Inflammatory macrophage treated with lipopolysaccharide for 1 hour (primary cell): ENCODE results near the gene SPTB.

Experiments used
- DNase-seq, 2 donors: peaks; one replicate each; pipeline ENCODE4 v3.0.0-alpha.2; 2020 to 2022

SPTB gene

DNA sequence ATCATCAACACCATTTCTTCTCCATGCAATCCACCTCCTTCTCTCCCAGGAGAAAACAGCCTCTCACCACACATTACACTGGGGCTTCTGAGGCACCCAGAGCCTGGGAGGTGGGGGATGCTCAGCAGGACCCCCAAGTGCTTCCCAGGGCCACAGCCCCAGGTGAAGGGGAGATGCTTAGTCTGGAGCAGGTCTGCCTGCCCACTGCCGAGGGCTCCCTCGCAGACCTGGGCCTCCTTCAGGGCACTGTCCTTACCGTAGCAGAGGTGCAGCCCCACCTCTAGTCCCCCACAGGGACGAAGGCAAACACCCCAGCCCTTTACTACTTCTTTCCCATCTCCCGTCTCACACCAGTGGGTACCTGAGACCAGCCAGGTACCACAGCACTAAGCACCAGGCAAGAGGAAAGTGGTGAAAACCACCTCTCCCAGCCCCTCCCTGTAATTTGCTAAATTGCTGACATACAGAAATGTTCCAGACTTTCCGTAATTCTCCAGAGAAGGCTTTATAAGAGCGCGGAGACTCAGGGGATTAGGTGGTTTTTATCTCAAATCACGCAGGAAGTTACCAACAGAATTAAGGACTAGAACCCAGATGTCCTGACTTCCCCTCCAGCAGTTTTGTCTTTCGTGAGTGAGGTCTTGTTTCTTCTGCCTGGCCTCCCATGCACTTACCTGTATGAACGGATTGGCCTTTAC, 116.5 kb downstream of the SPTB start:
- no peak for DNase-seq

DNA sequence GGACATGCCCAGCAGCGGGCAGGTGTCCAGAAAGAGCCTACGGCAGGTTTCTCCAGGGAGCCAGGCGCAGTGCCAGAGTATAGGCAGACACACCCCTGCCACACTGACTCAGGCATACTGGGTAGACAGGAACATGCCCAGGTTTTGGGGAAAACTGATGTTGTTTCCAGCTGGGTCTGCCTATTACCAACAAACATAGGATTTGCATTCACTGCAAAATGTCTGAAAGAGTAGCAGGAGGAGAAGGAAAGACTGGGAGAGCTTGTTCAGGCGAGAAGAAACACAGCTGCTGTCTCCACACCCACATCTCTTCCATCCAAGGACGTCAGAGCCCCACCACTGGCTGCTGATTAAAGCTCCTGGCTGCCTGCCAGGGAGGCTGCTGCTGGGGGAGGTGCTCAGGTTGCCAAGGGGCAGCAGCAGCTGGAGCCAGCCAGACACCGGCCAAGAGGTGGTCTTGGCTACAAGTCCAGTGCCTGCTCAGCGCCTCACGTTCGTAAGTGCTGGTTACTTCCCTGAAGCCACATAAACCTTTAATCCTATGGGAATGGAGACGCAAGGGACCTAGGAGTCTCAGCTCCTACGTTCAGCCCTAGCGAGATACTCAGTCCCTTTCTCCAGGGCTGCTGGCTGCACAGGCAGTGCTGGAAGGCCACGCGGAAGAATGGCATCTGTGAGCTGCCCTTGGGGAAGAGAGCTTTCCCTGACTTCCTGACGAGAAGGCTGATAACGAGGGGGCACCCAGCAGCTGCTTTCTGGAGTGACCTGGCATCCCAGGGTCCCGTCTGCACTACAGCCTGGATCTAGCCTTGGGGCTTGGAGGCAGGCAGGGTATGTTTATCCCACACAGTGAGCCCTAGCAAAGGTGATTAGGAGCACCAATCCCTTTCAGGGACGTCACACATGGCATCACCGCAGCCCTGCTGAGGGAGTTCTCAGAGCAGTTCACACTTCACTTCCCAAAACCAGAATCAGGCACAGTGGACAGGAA, 117.4 kb downstream of the SPTB start:
- peak in 1 of 2 donors; percentile 5 for DNase-seq

DNA sequence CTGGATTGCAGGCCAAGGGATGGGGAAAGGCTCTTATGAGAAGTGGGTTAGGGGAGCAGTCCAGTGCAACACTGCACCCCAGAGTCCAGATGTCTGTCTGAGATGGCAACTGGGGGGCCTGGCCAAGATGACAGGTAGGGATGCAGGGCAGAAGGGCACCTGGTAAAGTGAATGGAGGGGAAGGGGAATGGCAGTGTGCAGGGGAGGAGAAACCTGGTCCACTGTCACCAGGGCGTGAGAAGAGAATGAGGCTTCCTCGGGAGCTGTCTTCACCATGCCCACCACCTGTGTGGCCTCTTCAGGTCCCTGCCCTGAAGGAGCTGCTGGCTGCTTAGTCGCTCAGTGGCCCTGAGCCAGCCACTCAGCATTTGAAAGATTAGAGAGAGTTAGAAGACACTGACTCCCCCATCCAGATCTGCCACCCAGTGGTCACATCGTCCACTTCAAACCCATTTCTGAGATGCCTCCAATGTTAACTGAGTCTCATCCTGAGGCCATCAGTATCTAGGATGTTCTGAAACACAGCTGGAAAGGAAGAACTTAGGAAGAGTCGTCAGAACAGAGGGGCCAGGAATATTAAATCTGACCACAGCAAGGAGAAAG, 118.2 kb downstream of the SPTB start:
- no peak for DNase-seq

DNA sequence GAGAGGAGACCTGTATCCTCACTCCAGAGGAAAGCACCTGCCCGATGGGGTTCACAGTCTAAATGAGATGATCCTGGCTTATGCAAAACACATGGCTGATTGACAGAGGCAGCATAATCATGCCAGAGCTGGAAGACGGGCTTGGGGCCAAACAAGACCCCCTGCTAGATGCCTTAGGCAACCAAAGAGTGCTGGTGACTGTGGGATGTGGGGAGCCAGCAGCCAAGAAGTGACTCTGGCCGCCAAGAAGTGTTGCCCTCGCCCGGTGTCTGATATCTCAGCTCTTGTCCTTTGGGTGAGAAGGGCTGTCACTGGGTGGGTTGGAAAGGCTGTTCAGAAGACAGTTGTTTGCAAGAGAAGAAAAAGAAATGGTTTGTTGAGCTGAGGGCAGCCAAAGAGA, 118.8 kb downstream of the SPTB start:
- no peak for DNase-seq

DNA sequence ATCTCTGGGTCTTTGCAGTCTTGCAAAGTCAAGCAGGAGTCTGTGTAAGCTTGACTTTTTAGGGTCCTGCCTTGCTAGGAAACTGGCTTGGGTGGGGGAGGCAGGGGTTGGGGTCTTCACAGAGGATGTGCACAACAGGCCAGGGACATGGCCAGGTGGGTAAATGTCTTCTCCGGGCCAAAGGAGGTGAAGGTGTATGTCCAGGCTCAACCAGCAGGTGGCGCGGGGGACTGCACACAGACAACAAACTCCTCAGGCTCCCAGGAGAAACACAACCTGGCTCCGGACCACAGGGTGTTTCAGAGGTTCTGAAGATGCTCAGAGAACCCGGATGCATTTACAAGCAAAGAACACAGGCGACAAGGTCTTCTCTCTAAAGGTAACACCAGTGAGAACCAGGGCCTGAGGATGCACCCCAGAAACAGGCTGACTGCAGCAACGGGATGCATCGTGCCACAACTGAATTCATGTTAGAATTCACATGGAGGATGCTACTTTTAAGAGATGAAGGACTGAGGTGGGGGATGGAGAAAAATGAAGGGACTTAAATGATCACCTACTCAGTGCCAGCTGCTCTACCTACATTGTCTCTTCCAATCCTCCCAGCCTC, 119.5 kb downstream of the SPTB start:
- DNase-seq: peak in 1 of 2 donors; percentile 59

DNA sequence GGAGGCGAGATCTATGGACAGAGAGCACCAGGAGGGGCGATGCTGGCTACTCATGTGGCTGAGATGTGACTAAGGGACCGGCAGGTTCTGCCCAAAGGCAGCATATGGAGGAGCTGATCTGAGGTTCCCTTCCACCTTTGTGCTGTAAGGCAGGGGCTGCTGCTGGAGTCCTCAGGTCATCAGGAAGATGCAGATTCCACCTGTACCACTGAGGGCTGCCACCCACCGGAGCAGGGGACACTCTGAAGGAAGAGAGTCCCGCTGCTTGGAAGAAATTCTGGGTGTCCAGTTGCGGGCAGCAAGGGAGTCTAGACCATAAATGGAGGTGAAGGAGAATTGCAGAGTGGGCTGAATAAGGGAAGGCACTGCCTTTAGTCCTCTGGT, 120.2 kb downstream of the SPTB start:
- no peak for DNase-seq

DNA sequence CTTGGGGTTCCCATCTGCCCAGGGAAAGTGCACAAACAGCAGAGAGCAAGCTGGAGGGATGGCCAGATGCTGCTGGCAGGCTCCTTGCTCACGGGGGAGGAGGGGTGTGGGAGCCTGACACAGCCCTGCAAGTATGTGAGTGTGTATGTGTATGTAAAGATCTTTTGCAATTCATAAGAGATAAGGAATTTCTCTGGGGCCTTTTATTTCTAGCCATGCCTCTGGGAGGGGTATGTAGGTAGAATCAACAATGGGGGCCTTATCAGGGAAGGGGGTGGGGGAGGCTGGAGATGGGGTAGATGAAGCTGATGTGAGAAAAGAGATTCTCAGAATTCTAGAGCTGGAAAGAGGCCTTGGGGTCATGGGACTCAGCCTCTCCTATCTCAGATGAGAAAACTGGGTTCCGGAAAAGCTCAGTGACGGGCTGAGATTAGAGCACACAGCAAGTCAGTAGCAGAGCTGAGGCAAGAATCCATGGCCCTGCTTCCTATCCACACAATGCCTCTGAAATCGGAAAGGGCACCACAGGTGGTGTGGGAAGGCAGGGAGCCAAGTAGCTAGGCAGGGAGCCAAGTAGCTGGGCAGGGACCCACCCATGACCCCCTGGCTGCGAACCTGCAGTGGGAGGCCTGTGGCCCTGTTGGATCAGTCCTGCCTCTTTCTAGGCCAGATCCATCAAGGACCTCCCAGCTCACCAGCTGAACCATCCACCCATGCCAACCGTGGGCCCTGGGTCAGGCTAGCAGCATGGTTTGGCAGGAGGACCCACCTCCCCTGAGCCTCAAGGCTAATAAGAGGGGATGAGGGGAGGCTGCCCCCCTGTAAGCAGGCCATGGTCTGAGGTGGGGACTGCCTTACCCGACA, 120.8 kb downstream of the SPTB start:
- DNase-seq: no peak

DNA sequence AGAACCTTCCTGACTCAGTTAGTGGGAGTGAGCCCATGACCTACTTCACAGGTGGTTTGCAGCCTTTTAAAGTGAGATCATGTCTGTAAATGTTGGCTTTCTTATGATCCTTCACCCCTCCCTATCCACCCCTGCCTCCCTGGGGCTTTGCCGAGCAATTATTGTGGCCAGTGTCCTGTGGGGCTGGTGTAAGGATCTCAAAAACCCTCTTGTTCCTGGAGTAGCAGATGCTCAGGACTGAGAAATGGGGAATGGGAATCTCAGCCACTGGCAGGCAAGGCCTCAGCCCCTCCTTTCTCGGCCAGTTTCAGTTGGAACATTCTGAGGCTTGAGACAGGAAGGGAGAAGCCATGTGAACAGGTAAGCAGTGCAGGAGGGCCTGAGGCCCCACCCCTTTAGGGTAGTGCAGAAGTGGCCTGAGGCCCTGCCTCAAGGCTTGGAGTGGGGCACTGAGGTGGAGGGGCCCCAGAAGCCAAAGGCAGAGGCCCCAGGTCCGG, 121.6 kb downstream of the SPTB start:
- no peak for DNase-seq

DNA sequence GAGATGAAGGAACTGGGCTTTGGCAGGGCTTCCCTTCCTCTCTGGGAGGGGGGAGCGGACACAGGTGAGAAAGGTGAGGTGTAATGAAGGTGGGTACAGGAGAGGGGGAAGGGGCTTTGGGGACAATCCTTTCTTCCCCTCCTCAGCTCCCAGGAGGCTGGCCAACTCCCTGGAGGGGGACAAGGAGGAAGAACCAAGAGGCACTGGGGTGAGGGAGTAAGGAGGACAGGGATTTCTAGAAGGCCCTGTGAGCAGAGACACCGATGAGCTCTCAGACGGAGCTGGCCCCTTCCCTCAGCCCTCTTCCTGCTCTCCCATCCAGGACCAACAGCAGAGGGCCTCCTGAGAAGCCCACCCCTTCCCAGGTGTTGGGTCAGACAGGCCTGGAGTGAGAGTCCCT, 122.1 kb downstream of the SPTB start:
- no peak for DNase-seq

DNA sequence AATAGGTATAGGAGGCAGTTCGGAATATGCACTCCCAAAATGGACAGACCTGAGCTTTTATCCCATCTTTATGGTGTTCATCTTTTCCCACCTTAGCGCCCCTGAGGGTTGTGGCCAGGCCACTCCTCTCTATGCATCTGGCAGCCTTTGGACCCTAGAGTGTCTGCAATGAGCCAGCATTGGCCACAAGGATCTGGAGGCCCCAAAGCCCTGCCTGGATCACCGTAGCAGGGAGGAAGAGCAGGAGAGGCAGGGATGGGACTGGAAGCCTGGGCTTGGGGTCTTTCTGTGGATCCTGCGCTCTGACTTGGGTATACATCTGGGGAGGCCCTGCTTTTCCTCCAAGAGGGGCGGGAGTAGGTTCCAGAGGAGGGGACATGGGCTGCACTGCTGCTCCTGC, 123.0 kb downstream of the SPTB start:
- no peak for DNase-seq

DNA sequence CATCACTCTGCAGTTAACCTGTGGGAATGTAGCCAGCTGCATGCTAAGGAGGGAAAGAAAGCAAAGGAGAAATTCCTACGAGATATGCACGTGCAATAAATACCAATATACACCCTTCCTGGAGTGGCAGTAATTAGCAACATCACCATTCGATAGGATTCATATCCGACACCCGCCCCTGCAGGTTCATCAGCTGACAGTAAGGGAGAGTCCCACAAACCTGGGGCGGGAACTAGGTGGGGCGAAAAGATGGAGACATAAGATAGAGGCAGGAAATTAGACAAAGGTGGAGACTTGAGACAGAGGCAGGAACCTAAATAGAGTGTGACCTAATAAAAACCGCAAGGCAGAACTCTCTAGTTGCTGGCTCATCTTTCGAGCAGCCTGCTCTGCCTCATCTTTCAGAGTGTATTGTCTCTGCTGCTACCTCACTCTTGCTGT, 123.9 kb downstream of the SPTB start:
- DNase-seq: no peak

DNA sequence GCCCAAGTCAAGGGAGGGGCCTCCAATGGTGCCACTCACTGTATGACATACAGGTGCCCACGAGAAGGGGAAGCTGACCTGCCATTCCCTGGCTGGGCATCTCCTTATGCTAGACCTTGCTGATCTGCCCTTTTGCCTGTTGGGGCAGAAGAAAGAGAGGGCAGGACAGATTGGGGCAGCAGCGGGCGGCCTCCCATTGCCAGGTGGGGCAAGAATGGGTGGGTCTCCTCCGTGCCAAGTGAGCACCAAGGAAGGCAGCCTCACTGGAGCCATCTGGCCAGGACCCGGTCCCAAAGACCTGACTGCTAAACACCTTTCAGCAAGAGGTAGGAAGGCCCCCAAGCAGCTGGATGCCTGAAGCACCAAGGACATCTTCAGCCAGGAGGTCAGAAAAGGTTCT, 125.0 kb downstream of the SPTB start:
- no peak for DNase-seq

DNA sequence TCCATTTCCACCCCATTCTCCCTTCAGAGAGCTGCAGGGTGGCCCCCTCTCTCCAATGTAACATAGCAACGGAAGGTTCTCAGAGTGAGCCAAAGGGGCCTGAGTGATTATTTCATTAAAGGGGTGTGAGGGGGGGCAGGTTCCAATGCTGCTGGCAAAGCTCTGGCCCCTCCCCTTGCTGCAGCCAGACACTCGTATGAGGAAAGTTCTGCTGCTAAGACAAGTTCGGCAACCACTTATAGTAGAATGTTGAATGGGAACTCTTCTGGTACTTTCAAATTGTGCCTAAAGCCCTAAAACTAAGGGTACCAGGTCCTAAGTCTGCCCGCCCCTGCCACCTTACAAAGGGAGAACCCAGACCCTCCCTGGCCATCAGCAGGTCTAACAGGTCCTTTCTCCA, 125.7 kb downstream of the SPTB start:
- no peak for DNase-seq

DNA sequence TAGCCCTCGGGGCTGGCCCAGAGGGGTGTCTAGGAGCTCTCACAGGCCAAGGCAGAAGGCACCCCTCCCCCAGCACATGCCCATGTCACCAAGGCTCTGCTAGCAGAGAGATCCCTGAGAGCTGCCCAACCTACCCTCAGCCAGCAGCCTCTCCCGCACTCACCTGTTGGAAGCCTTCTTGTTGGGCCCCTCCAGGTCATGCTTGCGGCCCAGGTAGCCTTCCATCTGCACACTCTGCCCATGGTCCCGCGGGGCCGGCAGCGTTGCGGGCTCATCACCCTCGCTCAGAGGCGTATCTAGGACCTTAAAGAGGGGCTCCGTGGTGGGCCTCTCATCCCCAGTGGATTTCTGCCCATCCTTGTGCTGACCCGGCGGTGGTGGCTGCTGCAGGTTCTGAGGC, 126.3 kb downstream of the SPTB start:
- no peak for DNase-seq

DNA sequence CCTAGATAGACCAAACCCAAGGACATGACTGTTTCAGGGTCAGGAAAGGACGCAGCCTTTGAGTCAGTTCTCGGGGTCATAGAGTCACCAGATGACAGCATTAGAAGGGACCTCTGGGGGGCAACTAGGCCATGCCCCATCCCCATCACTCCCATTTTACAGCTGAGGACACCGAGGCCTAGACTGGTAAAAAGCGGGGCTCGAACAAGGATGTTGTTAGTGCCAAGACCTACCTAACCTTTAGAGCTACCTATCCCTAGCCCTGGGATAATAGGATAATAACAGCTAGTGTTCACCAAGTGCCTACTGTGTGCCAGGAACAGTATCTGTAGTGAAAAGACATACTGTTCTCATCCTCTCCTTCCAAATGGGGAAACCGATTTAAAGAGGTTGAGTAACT, 126.8 kb downstream of the SPTB start:
- DNase-seq: no peak

DNA sequence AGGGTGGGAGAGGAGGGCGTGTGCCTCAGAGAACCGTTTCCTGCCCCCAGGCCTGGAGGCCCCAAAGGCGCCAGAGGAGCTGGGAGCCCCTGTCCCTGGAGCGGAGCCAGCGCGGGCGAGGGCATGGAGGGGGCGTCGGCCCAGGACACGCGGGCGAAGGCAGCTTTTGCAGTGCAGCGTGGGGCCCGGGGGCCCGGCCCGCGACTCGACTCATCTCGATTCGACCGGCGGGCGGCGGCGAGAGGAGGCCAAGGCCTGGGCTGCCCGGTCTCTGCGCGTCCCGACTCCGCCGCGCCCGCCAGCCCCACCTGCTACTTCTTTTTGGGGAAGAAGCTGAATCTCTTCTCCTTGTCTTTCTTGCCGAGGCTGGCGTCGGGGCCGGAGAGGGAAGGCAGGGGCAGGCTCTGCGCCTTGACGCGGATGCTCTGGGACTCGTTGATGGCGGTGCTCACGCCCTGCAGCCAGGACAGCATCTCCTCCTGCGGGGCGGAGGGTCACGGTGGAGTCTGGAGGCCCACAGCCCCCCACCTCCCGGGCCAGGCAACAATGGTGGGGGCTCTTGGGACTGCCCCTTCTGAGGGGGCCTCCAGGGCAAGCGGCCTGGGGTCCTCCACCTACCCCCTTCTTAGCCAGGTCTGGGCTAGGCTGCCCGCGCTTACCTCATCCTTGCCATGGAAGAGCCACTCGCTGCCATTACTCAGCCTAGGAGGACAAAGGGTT, 130.6 kb downstream of the SPTB start:
- no peak for DNase-seq

DNA sequence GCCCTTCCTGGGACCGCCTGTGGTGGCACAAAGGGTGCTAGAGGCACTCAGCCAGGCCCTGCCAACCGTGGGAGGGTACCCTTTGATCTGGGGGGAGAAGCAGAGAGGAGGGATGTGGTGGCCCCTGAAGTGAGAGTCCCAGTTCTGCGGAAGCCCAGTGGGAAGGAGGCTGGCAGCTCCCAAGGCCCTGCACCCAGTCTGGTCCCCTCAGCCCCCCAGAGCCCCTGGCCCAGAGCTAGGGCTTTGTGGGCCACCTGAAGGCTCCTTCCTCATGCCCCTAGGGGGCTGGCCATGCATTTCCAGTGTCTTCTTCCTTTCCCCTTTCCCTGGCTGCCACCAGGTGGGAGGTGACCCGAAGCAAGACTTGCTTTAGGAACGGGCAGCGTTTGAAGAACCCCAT, 131.2 kb downstream of the SPTB start:
- no peak for DNase-seq

DNA sequence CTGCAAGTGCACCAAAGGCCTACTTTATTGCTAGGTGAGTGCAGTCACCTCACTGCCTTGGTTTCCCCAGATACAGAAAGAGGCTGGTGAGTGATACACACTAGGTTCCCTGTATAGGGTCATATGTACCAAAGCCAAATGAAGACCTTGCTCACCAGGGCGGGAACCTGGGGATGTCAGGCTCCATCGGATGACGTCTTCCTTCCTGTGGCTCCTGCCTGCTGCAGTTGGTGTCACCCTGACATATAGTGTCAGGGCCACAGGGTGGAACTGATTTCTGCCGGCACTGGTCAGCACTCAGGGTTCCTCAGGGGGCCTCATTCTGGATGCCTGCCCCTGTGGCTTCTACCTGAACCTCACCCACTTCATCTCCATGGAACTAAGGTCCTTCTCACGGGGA, 132.4 kb downstream of the SPTB start:
- no peak for DNase-seq

DNA sequence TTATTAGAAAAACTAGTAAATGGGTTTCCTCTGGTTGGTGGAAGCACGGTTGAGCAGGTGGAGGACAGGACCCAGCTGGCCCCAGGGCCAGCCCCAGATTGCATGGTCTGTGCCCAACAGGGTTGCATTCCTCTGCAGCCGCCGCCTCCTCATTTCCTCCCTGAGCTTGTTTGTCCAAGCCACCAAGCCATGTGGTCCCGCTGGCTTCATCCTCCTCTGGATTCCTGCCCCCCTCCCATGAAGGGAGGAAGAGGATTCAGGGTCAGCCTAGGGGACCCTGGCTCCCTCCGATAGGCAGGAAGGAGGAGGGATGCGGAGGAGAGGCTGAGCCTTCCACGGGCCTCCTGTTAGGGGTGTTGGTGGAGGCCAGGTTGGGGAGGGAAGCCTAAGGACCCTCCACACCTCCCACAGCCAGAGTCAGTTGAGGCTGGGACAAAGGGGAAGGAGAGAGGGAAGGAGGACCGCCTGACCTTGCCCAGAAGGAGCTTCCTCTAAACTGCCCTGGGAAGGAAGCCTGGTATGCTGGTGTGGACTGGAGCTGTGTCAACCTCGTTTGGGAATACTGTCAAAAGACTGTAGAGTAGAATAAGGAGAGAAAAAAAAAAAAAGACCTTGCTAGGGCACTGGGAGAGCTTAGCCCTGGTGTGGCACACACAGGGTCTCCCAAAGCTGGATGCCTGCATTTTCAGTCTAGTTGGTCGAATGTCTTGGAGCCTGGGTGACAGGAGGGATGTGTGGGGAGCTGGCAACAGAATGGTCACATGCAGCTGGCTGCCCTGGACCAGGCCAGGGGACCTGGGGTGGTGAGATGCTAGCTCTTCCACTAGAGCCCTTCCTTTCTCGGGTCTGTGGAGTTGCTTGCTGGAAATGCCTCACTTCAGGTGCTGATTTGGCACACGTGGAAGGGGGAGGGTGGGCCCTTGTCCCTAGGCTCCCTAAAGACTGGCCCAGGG, 133.1 kb downstream of the SPTB start:
- DNase-seq: no peak

DNA sequence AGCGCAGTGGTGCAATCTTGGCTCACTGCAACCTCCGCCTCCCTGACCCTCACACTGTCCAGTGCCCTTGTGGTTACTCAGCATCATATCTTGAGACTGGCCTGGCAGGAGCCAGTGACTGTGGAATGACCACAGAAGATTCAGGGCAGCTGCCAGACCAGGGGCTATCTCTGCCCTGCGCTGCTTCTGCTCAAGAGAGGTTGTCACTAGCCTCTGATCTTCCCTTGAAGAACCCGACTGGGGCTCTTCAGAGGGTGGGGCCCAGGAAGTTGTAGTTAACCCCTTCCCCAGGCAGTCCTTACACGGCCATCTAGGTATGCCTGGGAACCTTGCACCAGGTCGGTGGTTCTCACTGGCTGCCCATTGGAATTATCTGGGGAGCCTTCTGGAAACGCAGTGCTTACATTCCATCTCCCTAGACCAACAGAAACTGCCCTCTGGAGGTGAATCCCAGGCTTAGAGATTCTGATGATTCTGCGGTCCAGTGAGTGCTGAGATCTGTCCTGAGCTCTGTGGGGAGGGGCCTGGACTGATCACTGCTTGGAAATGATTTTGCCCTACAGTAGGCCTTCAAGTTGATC, 134.1 kb downstream of the SPTB start:
- DNase-seq: no peak
